ENCODE results near the gene AJAP1. TPM values are rescaled to one million over a fixed set of nuclear protein-coding genes. Genes with fewer than 3 reads are reported as not detected.

Gene AJAP1
- total and polyA plus RNA-seq, 2 of the 13 experiments (the other 11 are each of a cell fraction or from before 2014, with no cell fraction given): not detected

DNA sequence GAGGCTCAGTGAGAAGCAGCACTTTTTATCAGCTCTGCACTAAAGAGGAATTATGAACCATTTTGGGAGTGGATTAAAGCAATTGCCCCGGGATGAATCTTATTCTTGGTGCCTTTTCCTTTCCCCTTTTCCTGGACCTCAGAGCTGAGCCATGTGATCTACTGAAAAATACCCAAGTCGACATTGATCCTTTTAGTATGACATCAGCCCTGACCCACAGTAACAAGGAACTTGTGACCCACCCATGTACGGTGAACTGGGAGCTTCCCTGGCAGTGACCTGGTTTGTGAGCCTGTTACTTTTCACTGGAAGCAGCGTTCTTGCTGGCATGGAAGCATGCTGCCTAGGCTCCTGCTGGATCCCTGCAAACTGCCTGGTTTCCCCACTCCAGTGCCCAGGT, 15.9 kb downstream of the AJAP1 start (continued):
- no peak for TF ChIP-seq ZNF788 (CRISPR knock-in tag; IDR thresholded peaks at IDR 0.05; ENCODE audit: borderline replicate concordance)
- TF ChIP-seq, protein P1, sequence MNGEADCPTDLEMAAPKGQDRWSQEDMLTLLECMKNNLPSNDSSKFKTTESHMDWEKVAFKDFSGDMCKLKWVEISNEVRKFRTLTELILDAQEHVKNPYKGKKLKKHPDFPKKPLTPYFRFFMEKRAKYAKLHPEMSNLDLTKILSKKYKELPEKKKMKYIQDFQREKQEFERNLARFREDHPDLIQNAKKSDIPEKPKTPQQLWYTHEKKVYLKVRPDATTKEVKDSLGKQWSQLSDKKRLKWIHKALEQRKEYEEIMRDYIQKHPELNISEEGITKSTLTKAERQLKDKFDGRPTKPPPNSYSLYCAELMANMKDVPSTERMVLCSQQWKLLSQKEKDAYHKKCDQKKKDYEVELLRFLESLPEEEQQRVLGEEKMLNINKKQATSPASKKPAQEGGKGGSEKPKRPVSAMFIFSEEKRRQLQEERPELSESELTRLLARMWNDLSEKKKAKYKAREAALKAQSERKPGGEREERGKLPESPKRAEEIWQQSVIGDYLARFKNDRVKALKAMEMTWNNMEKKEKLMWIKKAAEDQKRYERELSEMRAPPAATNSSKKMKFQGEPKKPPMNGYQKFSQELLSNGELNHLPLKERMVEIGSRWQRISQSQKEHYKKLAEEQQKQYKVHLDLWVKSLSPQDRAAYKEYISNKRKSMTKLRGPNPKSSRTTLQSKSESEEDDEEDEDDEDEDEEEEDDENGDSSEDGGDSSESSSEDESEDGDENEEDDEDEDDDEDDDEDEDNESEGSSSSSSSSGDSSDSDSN (CRISPR knock-in tag; IDR thresholded peaks at IDR 0.05): no peak
- TF ChIP-seq KAT7 (CRISPR knock-in tag; IDR thresholded peaks at IDR 0.05; ENCODE audit: borderline replicate concordance): no peak
- no peak for TF ChIP-seq ZBTB7A (CRISPR knock-in tag; IDR thresholded peaks at IDR 0.05)
- no peak for TF ChIP-seq NFYC (CRISPR knock-in tag; IDR thresholded peaks at IDR 0.05)
- no peak for TF ChIP-seq SRSF1 (optimal IDR thresholded peaks at IDR 0.05; ENCODE audit: low read depth, low read length)
- no peak for TF ChIP-seq ELF1 (CRISPR knock-in tag; IDR thresholded peaks at IDR 0.05)
- no peak for TF ChIP-seq ZNF7 (CRISPR knock-in tag; IDR thresholded peaks at IDR 0.05)

DNA sequence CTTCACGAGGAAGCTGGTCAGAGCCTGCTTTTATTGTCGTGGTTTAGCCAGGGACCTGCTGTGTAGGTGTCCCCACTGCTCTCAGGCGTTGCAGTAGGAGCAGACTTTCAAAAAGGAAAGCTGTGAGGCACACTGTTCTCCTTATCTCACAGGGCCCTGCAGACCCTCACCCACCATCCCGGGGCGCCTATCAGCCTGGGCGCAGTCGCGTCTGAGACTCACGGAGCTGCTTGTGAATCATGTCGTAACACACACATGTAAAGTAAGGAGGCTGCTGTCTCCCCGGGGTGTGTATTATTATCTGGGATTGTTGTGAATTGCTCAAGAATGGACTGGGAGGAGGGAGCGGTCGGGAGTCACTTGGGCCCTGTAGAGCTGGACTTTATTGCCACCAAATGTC, 17.4 kb downstream of the AJAP1 start:
- no peaks in the 10 kb centered on the region for H3K36me3 ChIP-seq (replicated peaks in 1 of 2; ENCODE audit: control insufficient read depth in 1 of 2, insufficient read depth in 2 of 2, low read length in 2 of 2)
- no peak overlapping the region for H3K27ac ChIP-seq (ENCODE audit: extremely low read length, insufficient read depth, low read length)
- no peak overlapping the region for H3K4me2 ChIP-seq (ENCODE audit: low read depth, low read length)
- no TSS peak for BruUV-seq (replicated peaks)
- no peaks in the 10 kb centered on the region for H4K20me1 ChIP-seq (ENCODE audit: insufficient read depth, low read length)
- H3K27me3 ChIP-seq (ENCODE audit: control insufficient read depth in 1 of 2, insufficient read depth in 2 of 2, low read length in 2 of 2): peaks cover 1 to 11% of the 10 kb centered on the region in 2 experiments; a peak in 3 of 5 replicates
- intact Hi-C loops (cut with micrococcal nuclease; ENCODE audit: unreplicated experiment) (no loop called here), in situ Hi-C loops (cut with HindIII; ENCODE audit: extremely low pct_ligation_motif_present, low pct_unique_long_range_greater_than_20kb) (no loop called here)
- no peaks in the 10 kb centered on the region for H3K9me3 ChIP-seq (ENCODE audit: low read length)
- DNase-seq (ENCODE audit: low spot score) (no peak), ATAC-seq (no peak), FAIRE-seq (no peak)
- H3K79me2 ChIP-seq (ENCODE audit: insufficient read depth, low read length): no peaks in the 10 kb centered on the region
- WGBS (ENCODE audit: low lambda C conversion rate): 56% methylated on average over 10 of the region's 13 CpGs
- CTCF ChIA-PET (ENCODE audit: low intra/inter-chr PET ratio, low total read pairs): no interaction called here
- POLR2A ChIA-PET: no interaction called here
- no peak overlapping the region for H3K4me3 ChIP-seq (replicated peaks in 1 of 3; ENCODE audit: insufficient read depth in 1 of 3, low read depth in 2 of 3, low read length in 3 of 3)
- peaks cover 15% of the 10 kb centered on the region; the same call in 1 of the 2 replicates for H3K4me1 ChIP-seq (ENCODE audit: insufficient read depth, low read length)
- no peak overlapping the region for H3K9ac ChIP-seq (ENCODE audit: insufficient read depth, low read depth, low read length)
- no peak overlapping the region for H2AFZ ChIP-seq (ENCODE audit: low read length)
- TF ChIP-seq ZNF562 (CRISPR knock-in tag; IDR thresholded peaks at IDR 0.05; ENCODE audit: borderline replicate concordance) (no peak), TBX3 (IDR thresholded peaks at IDR 0.05; ENCODE audit: borderline replicate concordance) (no peak), RELA (CRISPR knock-in tag; IDR thresholded peaks at IDR 0.05) (no peak), PHB2 (IDR thresholded peaks at IDR 0.05; ENCODE audit: partially characterized antibody) (no peak), ZSCAN30 (CRISPR knock-in tag; IDR thresholded peaks at IDR 0.05) (no peak), ZNF709 (CRISPR knock-in tag; IDR thresholded peaks at IDR 0.05) (no peak)
- TF ChIP-seq, protein P2, sequence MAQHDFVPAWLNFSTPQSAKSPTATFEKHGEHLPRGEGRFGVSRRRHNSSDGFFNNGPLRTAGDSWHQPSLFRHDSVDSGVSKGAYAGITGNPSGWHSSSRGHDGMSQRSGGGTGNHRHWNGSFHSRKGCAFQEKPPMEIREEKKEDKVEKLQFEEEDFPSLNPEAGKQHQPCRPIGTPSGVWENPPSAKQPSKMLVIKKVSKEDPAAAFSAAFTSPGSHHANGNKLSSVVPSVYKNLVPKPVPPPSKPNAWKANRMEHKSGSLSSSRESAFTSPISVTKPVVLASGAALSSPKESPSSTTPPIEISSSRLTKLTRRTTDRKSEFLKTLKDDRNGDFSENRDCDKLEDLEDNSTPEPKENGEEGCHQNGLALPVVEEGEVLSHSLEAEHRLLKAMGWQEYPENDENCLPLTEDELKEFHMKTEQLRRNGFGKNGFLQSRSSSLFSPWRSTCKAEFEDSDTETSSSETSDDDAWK (CRISPR knock-in tag; IDR thresholded peaks at IDR 0.05): no peak
- TF ChIP-seq, protein P3, sequence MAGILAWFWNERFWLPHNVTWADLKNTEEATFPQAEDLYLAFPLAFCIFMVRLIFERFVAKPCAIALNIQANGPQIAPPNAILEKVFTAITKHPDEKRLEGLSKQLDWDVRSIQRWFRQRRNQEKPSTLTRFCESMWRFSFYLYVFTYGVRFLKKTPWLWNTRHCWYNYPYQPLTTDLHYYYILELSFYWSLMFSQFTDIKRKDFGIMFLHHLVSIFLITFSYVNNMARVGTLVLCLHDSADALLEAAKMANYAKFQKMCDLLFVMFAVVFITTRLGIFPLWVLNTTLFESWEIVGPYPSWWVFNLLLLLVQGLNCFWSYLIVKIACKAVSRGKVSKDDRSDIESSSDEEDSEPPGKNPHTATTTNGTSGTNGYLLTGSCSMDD (CRISPR knock-in tag; IDR thresholded peaks at IDR 0.05): no peak
